Urinary bladder (tissue), 2 donors: ENCODE results near the gene DBET. TPM values are rescaled to one million over a fixed set of nuclear protein-coding genes. Genes with fewer than 3 reads are reported as not detected.

Experiments
- polyA plus RNA-seq: library from polyadenylated mRNA; stranded (reverse); fragments of 200-250 nt; gene quantifications from one replicate; pipeline ENCODE4 v1.2.3, GENCODE V29; 2013
- small RNA-seq: library from RNA; depleted of rRNA; stranded (forward); fragments of <200 nt; gene quantifications from one replicate; pipeline ENCODE3, GENCODE V24; 2014
- total RNA-seq: library from RNA; depleted of rRNA; stranded (reverse); fragments of >200 nt; gene quantifications from one replicate; pipeline ENCODE4 v1.2.3, GENCODE V29; 2014
- donor health status: healthy.

The DBET gene
- total and polyA plus RNA-seq, 2 donors, result not detected

Small RNA genes lying within 50 kb of the gene (small RNA-seq; reads per million reads assigned to genes)
- gene RNA5SP174, result not detected
- not detected for gene RNA5SP175

Other genes with a start within 250 kb of the DBET start
- 38.1 TPM for gene FRG1, start 123.6 kb upstream of the DBET start, total RNA-seq
- gene FRG1, start 123.6 kb upstream of the DBET start, polyA plus RNA-seq, result 44.2 TPM
- gene FRG2, start 37.2 kb upstream of the DBET start, total RNA-seq, result not detected
- not detected for gene FRG2, start 37.2 kb upstream of the DBET start, polyA plus RNA-seq
- not detected for gene DUX4, start 109.3 kb downstream of the DBET start, total RNA-seq
- not detected for gene DUX4, start 109.3 kb downstream of the DBET start, polyA plus RNA-seq